Gastrocnemius medialis (tissue), 4 donors: ENCODE measurements around the gene SLC24A3.

Source experiments
- CTCF ChIP-seq, 5 experiments: fragments of 450-650 bp in 3 of 5; fragments of 200-600 bp in 2 of 5; sonication (generic) in 2 of 5; IDR thresholded peaks in 4 of 5; conservative IDR thresholded peaks in 1 of 5; 1 replicate in 4 of 5; 2 replicates in 1 of 5; pipeline ENCODE4 v1.5.1; 2016 to 2019; ENCODE audit warnings: antibody characterized with exemption in 5 of 5, mild to moderate bottlenecking in 3 of 5, moderate library complexity in 3 of 5
- POLR2A ChIP-seq, 2 donors: fragments of 450-650 bp; IDR thresholded peaks; one replicate each; pipeline ENCODE4 v1.6.1; 2017; ENCODE audit warnings: antibody characterized with exemption in 2 of 2, mild to moderate bottlenecking in 2 of 2, moderate library complexity in 2 of 2

- no peak for TF ChIP-seq CTCF (IDR thresholded peaks at IDR 0.05 in 4 of 5, conservative IDR thresholded peaks at IDR 0.05 in 1 of 5)
- TF ChIP-seq POLR2A (IDR thresholded peaks at IDR 0.05): no peak
Measured at GRCh38 chr20:19691125-19691524, 478.7 kb downstream of the SLC24A3 start.
